ENCODE measurements around the gene GDPD4.

DNA sequence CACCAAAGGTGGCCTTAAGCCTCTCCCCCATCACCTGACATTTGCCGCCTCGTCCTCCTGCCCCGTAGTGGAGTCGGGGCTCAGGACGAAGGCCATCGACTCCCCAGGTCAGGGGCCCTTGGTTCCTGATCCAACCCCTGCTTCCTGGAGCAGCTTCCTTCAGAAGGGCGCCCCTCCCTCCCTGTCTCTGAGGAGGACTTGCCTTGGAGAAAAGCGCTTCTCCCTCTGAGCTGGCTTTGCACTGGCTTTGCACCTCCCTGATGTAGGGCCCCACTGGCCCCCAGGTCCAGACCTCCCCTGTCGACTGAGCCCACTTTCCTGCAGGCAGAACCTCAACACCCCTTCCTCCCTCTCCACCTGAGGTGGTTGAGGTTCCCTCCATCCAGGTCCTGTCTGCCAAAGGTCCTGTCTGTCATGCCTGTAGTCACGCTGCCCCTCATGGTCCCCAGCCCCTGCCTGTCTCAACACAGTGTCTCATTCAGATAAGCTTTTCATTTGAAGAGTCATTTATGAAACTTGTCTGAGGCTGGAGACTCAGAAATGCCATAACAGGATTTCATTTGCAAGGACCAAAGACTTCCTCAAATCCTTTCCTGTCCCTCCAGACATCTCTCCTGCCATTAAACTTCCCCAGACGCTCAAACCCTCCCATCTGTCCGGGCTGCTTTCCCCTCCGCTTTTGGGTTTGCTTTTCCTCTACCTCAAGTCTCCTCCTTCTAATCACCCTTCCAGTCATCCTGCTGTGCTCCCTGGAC is 95.0 kb downstream of the GDPD4 start:
- TF ChIP-seq POLR2A (IDR thresholded peaks at IDR 0.05; ENCODE audit: low read length) = no peak
- TF ChIP-seq, protein P1, sequence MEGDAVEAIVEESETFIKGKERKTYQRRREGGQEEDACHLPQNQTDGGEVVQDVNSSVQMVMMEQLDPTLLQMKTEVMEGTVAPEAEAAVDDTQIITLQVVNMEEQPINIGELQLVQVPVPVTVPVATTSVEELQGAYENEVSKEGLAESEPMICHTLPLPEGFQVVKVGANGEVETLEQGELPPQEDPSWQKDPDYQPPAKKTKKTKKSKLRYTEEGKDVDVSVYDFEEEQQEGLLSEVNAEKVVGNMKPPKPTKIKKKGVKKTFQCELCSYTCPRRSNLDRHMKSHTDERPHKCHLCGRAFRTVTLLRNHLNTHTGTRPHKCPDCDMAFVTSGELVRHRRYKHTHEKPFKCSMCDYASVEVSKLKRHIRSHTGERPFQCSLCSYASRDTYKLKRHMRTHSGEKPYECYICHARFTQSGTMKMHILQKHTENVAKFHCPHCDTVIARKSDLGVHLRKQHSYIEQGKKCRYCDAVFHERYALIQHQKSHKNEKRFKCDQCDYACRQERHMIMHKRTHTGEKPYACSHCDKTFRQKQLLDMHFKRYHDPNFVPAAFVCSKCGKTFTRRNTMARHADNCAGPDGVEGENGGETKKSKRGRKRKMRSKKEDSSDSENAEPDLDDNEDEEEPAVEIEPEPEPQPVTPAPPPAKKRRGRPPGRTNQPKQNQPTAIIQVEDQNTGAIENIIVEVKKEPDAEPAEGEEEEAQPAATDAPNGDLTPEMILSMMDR (IDR thresholded peaks at IDR 0.05) = no peak
